Stimulated activated CD8-positive, alpha-beta memory T cell treated with anti-CD3 and anti-CD28 coated beads, Interleukin-12 subunit alpha, Interleukin-12 subunit beta, amount 100 ng/mL, for 4 hours (primary cell): ENCODE results near the gene EML6.
"Not testable (repeated sequence)": the region's sequence is repeated elsewhere in the genome, so short reads cannot be mapped to it uniquely, and the experiment has no call there.

ENCODE experiments used
- DNase-seq: peaks from one replicate; pipeline ENCODE4 v3.0.0-alpha.2; 2020; ENCODE audit warnings: low read depth

The EML6 gene

DNA sequence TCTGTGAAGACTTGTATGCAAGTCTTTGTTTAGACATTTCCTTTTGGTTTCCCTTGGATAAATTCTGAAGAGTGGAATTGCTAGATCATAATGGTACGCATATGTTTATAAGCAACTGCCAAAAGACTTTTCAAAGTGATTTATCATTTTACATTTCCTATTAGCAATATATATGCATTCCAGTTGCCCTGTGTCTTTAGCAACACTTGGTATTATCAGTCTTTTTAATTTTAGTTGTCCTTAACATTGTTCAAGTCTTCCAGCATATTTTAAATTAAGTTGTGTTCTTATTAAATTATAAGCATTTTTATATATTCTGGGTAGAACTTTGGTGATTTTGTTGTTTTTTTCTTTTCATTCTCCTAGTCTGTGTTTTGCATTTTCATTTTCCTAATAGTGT lies 81.8 kb downstream of the EML6 start:
- no peak for DNase-seq

- DNase-seq: no peak
Observed at GRCh38 chr2:54806975-54807374, 83.5 kb downstream of the EML6 start.

DNA sequence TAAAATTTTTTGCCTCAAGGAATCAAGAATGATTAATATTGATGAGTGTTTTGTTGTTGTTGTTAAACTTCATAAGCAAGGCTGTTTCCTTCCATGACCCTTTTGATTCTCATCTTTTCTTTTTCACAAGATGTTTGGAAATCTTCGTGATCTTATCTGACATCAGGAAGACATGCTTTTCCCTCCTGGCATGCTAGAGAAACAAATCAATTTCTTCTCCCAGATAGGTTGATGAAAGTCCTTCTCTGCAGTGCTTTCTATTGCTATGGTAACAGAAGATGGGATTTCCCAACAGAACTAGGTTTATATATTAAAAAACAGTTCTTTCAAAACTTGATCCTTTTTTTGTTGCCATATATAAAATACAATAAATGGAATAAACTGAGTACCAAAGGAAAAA lies 85.2 kb downstream of the EML6 start:
- DNase-seq: no peak

GRCh38 chr2:54809819-54810218 lies 86.4 kb downstream of the EML6 start:
- DNase-seq: no peak

DNA sequence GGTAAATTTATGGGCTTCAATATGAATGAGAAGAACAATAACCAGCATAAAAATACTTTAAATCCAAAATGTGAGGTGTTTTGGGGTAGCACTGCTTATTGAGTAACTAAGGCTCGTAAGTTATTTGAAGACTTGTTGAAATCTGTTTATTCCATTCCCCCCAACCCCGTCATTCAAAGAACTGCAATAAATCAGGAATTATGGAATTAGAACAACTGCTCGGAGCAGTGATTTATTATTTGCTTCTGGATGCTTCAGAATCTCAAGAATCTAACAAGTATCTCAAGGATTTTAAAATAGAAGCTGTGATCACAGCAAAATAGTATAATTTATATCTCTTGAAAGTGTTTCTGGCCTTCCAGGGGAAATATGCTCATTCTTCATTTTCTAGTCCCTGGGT lies 86.8 kb downstream of the EML6 start:
- DNase-seq: no peak

- no peak for DNase-seq
Observed at GRCh38 chr2:54813584-54813983, 90.1 kb downstream of the EML6 start.

GRCh38 chr2:54814389-54815147 lies 91.1 kb downstream of the EML6 start:
- no peak for DNase-seq

GRCh38 chr2:54815148-54815539 lies 91.7 kb downstream of the EML6 start:
- no peak for DNase-seq

DNA sequence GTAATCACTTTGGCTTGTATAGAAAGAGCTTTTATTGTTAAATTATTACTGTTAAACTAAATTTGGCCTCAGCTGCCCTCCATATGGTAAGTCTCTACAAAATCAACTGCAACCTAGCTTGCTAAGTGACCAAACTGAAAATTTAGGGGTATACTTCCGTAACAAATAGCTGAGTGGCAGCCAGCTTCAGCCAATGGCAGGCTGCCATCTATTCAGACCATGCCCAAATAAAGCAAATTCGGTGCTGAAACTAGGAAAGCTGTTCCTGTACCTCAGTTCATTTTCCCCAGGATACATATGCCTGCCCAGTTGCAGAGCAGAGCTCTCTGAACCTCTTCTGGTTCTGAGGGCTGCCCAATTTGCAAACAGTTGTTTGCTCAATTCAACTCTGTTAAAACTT lies 94.8 kb downstream of the EML6 start:
- DNase-seq: no peak

DNA sequence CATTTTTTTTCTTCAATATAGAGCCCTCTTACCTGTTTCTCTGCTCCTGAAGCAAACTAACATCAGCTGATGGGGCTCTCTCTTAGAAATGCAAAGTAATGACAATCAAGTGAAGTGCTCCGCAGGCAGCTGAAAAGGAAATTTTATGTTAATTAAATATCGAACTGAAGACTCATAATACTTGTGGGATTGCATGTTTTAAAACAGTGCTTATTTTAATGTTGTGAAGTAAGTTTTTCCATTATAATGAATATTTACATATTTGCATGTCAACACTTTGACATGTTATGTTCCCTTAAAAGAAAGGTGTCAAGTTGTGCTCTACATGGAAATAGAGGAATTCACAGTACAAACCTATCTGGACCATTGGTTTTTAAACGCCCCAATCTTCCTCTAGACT lies 97.1 kb downstream of the EML6 start:
- DNase-seq: no peak

GRCh38 chr2:54824567-54824966 lies 101.1 kb downstream of the EML6 start:
- DNase-seq: no peak

DNA sequence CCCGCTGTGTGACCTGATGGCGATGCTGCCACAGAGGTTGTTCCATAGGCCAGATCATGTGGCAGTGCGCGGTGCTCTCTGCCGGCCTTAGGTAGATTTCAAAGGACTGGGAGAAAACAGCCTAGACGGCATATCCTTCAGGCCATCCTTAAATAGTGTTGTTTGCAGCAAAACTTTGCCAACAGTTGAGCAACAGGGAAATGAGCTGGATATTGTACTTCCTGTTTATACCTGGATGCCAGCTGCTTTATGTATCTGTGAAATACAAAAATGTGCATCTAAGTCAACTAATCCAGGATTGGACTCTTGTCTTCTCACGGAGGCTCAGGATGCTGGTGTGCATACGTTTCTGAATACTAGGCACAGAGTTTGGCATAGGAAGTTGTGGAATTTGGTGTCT lies 107.1 kb downstream of the EML6 start:
- no peak for DNase-seq

DNA sequence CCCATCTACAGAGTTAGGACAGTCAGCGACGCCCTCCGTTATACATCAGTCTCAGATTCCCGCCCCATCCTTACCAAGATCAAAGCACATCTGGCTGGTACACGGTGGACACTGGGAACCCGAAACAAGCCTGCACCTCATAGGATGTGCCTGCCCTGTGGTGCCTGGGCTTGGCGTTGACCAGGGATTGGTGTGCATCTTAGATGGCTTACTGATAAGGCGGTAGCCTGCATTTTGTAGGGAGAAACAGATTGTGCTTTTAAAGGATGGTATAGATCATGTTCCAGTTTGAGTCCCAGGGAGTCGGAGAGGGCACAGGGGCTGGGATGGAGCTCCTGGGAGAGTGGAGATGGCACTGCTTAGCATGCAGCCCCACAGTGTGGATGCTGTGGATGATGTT lies 108.0 kb downstream of the EML6 start:
- DNase-seq: no peak

GRCh38 chr2:54834721-54835120 lies 111.3 kb downstream of the EML6 start:
- no peak for DNase-seq

DNA sequence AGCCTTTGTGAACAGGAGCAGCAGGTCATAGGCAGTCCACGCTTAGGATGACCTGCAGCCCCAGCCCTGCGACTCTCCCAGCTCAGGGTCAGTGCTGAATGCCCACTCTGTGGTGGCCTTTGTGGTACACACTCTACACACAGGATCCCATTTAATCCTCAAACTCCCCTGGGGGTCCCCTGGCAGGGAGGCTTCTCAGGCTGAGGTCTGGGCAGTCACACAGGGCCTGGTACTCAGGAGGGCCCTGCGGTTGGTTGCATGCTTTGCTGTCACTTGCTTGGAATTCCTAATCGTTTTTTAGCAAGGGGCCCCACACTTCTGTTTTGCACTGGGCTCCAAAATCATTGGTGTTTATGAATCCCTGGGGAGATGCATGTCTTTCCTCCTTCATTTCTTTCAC lies 113.0 kb downstream of the EML6 start:
- DNase-seq: no peak

GRCh38 chr2:54838585-54839035 lies 115.1 kb downstream of the EML6 start:
- peak; percentile 12 for DNase-seq

DNA sequence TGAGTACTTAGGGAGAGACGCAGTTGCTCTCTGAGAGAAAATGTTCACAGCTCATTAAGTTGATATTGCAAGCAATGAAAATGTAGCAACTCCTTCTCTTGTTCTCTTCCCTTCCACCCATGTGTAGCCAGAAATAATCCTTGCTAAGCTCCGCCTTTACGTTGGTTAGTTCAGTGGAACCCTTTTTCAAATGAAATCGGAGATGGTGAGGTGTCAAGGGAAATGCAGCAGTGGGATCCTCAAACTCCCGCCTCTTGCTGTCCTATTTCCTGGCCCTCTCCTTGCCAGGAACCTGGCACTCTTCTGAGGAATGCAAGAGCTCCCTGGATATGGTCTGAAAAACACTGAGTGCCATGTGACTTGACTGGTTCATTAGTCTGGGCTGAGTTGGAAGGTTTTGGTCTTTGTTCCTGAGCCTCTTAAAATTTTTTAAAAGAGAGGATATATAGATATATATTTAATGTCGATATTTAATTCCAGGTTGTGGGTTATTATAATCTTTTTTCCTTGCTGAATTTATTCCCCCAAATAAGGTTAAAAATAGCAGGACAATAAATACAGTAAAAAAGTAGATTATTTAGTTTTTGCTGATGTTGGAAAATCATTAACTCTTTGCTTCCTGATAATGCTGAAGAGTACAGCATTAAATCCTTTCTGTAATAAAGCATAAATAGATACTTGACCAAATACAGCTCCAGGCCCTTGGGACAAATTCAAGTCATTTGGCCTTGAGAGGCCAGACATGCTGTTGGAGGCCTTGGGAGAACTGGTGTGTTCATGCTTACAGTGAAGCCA lies 116.2 kb downstream of the EML6 start:
- no peak for DNase-seq

DNA sequence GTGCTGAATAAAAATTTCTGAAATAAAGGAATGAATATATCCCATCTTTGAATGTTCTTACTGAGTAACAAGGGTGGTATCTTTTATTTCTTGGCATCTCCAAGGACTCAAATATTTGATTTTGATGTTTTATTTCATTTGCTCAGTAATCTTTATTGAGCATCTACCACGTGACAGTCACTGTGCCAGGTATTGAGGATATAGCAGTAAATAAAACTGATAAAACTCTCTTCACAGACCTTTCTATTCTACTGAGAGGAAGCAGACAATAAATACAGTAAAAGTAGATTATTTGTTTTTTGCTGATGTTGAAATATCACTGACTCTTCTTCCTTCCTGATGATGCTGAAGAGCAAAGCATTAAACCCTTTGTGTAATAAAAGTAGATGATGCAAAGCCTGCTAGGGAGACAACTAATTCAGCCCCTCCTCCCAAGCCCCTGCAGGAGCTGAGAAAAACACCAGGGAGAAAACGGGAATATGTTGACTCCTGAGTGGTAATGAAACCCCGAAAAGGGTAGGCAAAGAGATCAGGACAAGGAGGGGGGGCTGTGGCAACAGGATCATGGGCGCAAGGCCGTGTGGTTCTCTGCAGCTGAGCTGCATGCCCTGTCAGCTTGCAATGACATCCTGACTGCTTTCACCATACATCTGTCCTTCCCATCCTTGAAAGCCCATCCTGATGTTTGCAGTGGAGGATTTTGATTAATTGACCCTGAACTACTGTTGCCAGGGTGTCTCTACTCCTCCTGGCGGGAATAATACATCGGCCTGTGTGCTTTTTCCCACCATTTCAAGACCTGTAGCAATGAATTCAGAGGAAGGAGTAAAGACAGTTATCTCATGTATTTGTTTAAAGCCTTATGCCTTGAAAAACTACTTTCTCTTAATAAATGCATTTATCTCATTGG lies 117.4 kb downstream of the EML6 start:
- no peak for DNase-seq

- DNase-seq: not testable (repeated sequence)
Observed at GRCh38 chr2:54841500-54841899, 118.0 kb downstream of the EML6 start.

- no peak for DNase-seq
Observed at GRCh38 chr2:54845094-54845493, 121.6 kb downstream of the EML6 start.

GRCh38 chr2:54845514-54845913 lies 122.1 kb downstream of the EML6 start:
- DNase-seq: no peak
